SU-DHL-6 (cell line): ENCODE results near the gene CPHXL2.

ENCODE experiments used
- H2AFZ ChIP-seq: fragments of 200-600 bp; sonication (generic); 2 replicates; pipeline ENCODE4 v1.6.1; 2014; ENCODE audit warnings: low read depth, mild to moderate bottlenecking, moderate library complexity, mixed read lengths, antibody characterized with exemption, low read length; ENCODE audit not compliant: severe bottlenecking
- H3F3A ChIP-seq: fragments of 200-600 bp; shearing (Covaris generic); 2 replicates; pipeline ENCODE4 v1.6.0; 2016; ENCODE audit warnings: antibody characterized with exemption, mild to moderate bottlenecking; ENCODE audit not compliant: insufficient read depth
- H3K27ac ChIP-seq: fragments of 200-600 bp; sonication (generic); 2 replicates; pipeline ENCODE4 v1.5.1; 2016; ENCODE audit warnings: low read depth, mild to moderate bottlenecking, low read length, moderate library complexity, mixed read lengths
- H3K27me3 ChIP-seq: fragments of 200-600 bp; sonication (generic), shearing (Covaris generic); 2 replicates; pipeline ENCODE4 v1.6.0; 2014; ENCODE audit warnings: mild to moderate bottlenecking, low read length
- H3K36me3 ChIP-seq: fragments of 200-600 bp; sonication (generic); 2 replicates; pipeline ENCODE4 v1.6.1; 2014; ENCODE audit warnings: mild to moderate bottlenecking, low read length, mixed read lengths
- H3K4me2 ChIP-seq: fragments of 300-600, 200-600 bp; shearing (Covaris generic), sonication (generic); 2 replicates; pipeline ENCODE4 v1.6.0; 2014; ENCODE audit warnings: low read length, low read depth, mild to moderate bottlenecking; ENCODE audit not compliant: poor library complexity, severe bottlenecking
- H3K4me3 ChIP-seq: fragments of 200-600 bp; sonication (generic); 2 replicates; pipeline ENCODE4 v1.5.1; 2014; ENCODE audit warnings: antibody characterized with exemption, low read length, mild to moderate bottlenecking, mixed read lengths; ENCODE audit not compliant: insufficient read depth, poor library complexity, severe bottlenecking
- H3K79me2 ChIP-seq: fragments of 200-600 bp; sonication (generic); 2 replicates; pipeline ENCODE4 v1.6.1; 2014; ENCODE audit warnings: mild to moderate bottlenecking, low read length, moderate library complexity; ENCODE audit not compliant: insufficient read depth
- H3K9ac ChIP-seq: fragments of 200-600 bp; sonication (generic); 2 replicates; pipeline ENCODE4 v1.7.0; 2014; ENCODE audit warnings: mild to moderate bottlenecking, low read length
- H3K9me2 ChIP-seq: fragments of 200-600 bp; sonication (generic); replicated peaks from 2 replicates; pipeline ENCODE4 v1.6.1; 2014; ENCODE audit warnings: low read length; ENCODE audit not compliant: insufficient read depth
- H3K9me3 ChIP-seq: fragments of 200-600 bp; sonication (generic); 2 replicates; pipeline ENCODE4 v1.6.1; 2014; ENCODE audit warnings: low read length, mixed read lengths; ENCODE audit not compliant: insufficient read depth
- H4K20me1 ChIP-seq: fragments of 200-600 bp; sonication (generic); 2 replicates; pipeline ENCODE4 v1.6.1; 2014; ENCODE audit warnings: low read depth, mild to moderate bottlenecking, antibody characterized with exemption, low read length, moderate library complexity, mixed read lengths
- EZH2phosphoT487 ChIP-seq: fragments of 200-600 bp; sonication (generic), shearing (Covaris generic); conservative IDR thresholded peaks from 2 replicates; pipeline ENCODE4 v1.6.1; 2018; ENCODE audit warnings: mild to moderate bottlenecking, antibody characterized with exemption, low read length, moderate library complexity, mixed read lengths
- TF ChIP-seq, protein P1 (sequence below): fragments of 200-600 bp; sonication (generic); IDR thresholded peaks from one replicate; pipeline ENCODE4 v1.5.1; 2017; ENCODE audit warnings: antibody characterized with exemption, mild to moderate bottlenecking, low read length, moderate library complexity; ENCODE audit not compliant: insufficient read depth, poor library complexity, severe bottlenecking

Gene CPHXL2

DNA sequence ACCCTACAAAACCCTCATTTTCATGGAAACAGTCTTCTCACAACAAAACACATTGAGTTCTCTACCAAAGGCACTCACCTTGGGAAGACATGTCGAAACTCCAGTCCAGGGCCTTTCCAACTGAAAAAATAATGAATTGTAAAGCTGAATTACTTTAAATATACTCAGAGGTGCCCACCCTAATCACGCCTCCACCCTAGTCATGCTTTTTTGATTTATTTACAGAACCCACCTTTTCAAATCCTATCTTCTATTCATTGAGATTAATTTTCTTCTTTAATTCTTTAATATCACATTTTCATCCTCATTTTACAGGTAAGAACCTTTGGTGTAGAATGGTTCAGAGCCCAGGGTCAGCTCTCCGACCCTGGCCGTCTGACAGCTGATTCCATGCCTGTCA lies at the start of gene CPHXL2:
CPHXL2 (minus strand) TSS at position 101 of the 400 bp plus-strand sequence; CDS start at position 91, 10 bp downstream.
- Histone ChIP-seq H2AFZ (no peak within 1 kb of the TSS), H3F3A (no peaks in the 10 kb centered on the region), H3K4me3 (no peak within 1 kb of the TSS), H3K27me3 (no peaks in the 10 kb centered on the region), H3K79me2 (no peaks in the 10 kb centered on the region), H3K36me3 (no peaks in the 10 kb centered on the region), H4K20me1 (no peaks in the 10 kb centered on the region), H3K9me2 (no peaks in the 10 kb centered on the region), H3K9ac (no peak within 1 kb of the TSS), H3K4me2 (no peak within 1 kb of the TSS), H3K9me3 (no peaks in the 10 kb centered on the region), H3K27ac (no peak within 1 kb of the TSS)
- TF ChIP-seq, protein P1, sequence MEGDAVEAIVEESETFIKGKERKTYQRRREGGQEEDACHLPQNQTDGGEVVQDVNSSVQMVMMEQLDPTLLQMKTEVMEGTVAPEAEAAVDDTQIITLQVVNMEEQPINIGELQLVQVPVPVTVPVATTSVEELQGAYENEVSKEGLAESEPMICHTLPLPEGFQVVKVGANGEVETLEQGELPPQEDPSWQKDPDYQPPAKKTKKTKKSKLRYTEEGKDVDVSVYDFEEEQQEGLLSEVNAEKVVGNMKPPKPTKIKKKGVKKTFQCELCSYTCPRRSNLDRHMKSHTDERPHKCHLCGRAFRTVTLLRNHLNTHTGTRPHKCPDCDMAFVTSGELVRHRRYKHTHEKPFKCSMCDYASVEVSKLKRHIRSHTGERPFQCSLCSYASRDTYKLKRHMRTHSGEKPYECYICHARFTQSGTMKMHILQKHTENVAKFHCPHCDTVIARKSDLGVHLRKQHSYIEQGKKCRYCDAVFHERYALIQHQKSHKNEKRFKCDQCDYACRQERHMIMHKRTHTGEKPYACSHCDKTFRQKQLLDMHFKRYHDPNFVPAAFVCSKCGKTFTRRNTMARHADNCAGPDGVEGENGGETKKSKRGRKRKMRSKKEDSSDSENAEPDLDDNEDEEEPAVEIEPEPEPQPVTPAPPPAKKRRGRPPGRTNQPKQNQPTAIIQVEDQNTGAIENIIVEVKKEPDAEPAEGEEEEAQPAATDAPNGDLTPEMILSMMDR, result no peak
- no peak for TF ChIP-seq EZH2phosphoT487

DNA sequence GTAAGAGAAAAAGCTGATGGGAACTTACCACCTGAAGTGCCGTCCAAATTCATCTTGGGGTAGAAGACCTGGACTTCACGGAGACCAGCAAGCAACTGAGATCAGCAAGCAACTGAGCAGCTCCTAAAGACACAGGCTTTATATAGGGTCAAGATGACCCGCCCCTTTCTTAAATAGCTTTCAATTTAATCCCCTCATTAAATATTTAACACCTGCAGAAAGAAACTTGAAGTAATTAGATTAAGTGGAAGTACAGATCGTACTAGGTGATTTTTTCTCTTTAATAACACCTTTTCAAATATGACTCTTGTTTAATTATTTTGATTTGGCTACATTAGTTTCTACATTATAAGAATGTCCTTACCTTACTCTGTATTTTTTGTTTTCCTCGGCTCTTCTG lies 49.6 kb upstream of the CPHXL2 start, which contains the start of gene CPHXL:
CPHXL (minus strand) TSS at position 101 of the 400 bp plus-strand sequence; CDS start at position 53, 48 bp downstream.
- Histone ChIP-seq H3K36me3 (no peaks in the 10 kb centered on the region), H4K20me1 (no peaks in the 10 kb centered on the region), H3K9ac (no peak within 1 kb of the TSS), H3K4me2 (no peak within 1 kb of the TSS), H3K27ac (no peak within 1 kb of the TSS), H3K9me2 (no peaks in the 10 kb centered on the region), H3K9me3 (no peaks in the 10 kb centered on the region), H3F3A (no peaks in the 10 kb centered on the region), H3K79me2 (no peaks in the 10 kb centered on the region), H3K4me3 (no peak within 1 kb of the TSS), H2AFZ (no peak within 1 kb of the TSS), H3K27me3 (no peaks in the 10 kb centered on the region)
- TF ChIP-seq, protein P1, result no peak
- TF ChIP-seq EZH2phosphoT487, result no peak

DNA sequence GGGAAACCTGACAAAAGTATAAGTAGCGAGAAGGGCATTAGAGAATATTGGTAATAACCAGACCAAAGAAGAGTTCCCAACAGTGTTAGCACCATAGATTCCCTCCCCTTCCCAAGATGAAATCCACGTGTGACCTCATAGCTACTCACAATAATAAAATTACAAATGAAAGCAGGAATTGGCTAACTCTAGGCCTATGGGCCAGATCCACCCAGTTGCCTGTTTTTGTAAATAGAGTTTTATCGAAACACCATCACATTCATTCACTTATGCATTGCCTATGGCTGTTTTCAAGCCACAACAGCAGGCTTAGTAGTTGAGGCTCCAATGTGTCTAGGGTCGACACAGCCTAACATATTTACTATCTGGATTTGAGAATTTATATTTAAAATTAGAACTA lies 41.6 kb upstream of the CPHXL2 start:
- H3K79me2 ChIP-seq, result no peaks in the 10 kb centered on the region
- TF ChIP-seq EZH2phosphoT487, result no peak
- TF ChIP-seq, protein P1, result no peak
- no peaks in the 10 kb centered on the region for H3K27me3 ChIP-seq
- no peaks in the 10 kb centered on the region for H3F3A ChIP-seq
- no peaks in the 10 kb centered on the region for H3K9me3 ChIP-seq
- no peaks in the 10 kb centered on the region for H4K20me1 ChIP-seq
- H3K4me3 ChIP-seq, result no peak overlapping the region
- H3K4me2 ChIP-seq, result no peak overlapping the region
- no peak overlapping the region for H3K9ac ChIP-seq
- H2AFZ ChIP-seq, result no peak overlapping the region
- H3K27ac ChIP-seq, result no peak overlapping the region
- H3K36me3 ChIP-seq, result no peaks in the 10 kb centered on the region
- H3K9me2 ChIP-seq, result no peaks in the 10 kb centered on the region
